ENCODE measurements around the gene SHROOM1.

- TF ChIP-seq CTCF (IDR thresholded peaks at IDR 0.05) (no peak), POLR2A (IDR thresholded peaks at IDR 0.05) (no peak), EP300 (IDR thresholded peaks at IDR 0.05) (no peak), POLR2AphosphoS5 (IDR thresholded peaks at IDR 0.05) (no peak)
Observed at GRCh38 chr5:132870801-132871200, 40.4 kb upstream of the SHROOM1 start.
